ENCODE measurements around the gene S100A16. TPM values are rescaled to one million over a fixed set of nuclear protein-coding genes. Genes with fewer than 3 reads are reported as not detected.

S100A16 gene
- total and polyA plus RNA-seq, 9 of the 15 experiments (the other 6 are each of a cell fraction or from before 2014, with no cell fraction given), result 1.6 to 6.9 (median 4.3) TPM

GRCh38 chr1:153633754-153634665 lies 21.1 kb upstream of the S100A16 start, which contains the start of gene CHTOP (continued):
- TF ChIP-seq THRA (IDR thresholded peaks at IDR 0.05) (no peak), RBM14 (IDR thresholded peaks at IDR 0.05; ENCODE audit: borderline replicate concordance, insufficient read depth, low read depth, low read length) (peak; percentile 98; the same call in 1 of the 2 replicates), SAP30 (IDR thresholded peaks at IDR 0.05; ENCODE audit: borderline replicate concordance, insufficient read depth, low read depth, low read length, poor library complexity, severe bottlenecking) (peak; percentile 68), CCAR2 (IDR thresholded peaks at IDR 0.05; ENCODE audit: low read depth, low read length) (no peak), CHD2 (IDR thresholded peaks at IDR 0.05; ENCODE audit: low read depth, low read length) (peak; percentile 28; the same call in 1 of the 2 replicates), ZNF696 (CRISPR knock-in tag; conservative IDR thresholded peaks at IDR 0.05) (no peak), ESRRA (IDR thresholded peaks at IDR 0.05; ENCODE audit: borderline replicate concordance, low read depth) (peak; percentile 57; the same call in 1 of the 2 replicates), TAF7 (tag; IDR thresholded peaks at IDR 0.05) (peak; percentile 93), IFI16 (CRISPR knock-in tag; IDR thresholded peaks at IDR 0.05) (no peak), NUFIP1 (IDR thresholded peaks at IDR 0.05; ENCODE audit: partially characterized antibody) (no peak), GTF2A2 (tag; IDR thresholded peaks at IDR 0.05) (no peak), GTF2F1 (IDR thresholded peaks at IDR 0.05; ENCODE audit: low read depth, low read length) (no peak; the same call in 1 of the 2 replicates), NELFE (IDR thresholded peaks at IDR 0.05; ENCODE audit: insufficient read depth, insufficient read length) (no peak), E2F3 (CRISPR knock-in tag; IDR thresholded peaks at IDR 0.05) (no peak), ZNF280A (IDR thresholded peaks at IDR 0.05; ENCODE audit: low read depth, partially characterized antibody) (no peak), CEBPB (tag; IDR thresholded peaks at IDR 0.05) (no peak), ELF4 (CRISPR knock-in tag; IDR thresholded peaks at IDR 0.05) (peak; percentile 66; the same call in 1 of the 2 replicates), BRCA1 (IDR thresholded peaks at IDR 0.05) (no peak), BRCA1 (CRISPR knock-in tag; IDR thresholded peaks at IDR 0.05) (no peak), CEBPG (CRISPR knock-in tag; IDR thresholded peaks at IDR 0.05) (peak; percentile 68; the same call in 1 of the 2 replicates), CEBPG (tag; conservative IDR thresholded peaks at IDR 0.05 in 1 of 2, IDR thresholded peaks at IDR 0.05 in 1 of 2) (peak in 1 of 2 experiments; percentile 13; a peak in 1 of 4 replicates), ZBTB2 (IDR thresholded peaks at IDR 0.05) (peak; percentile 98)

All from K562 (cell line).